Activated T-cell treated with anti-CD3 and anti-CD28 coated beads, Interleukin-2, amount 50 U/mL, for 72 hours (primary cell): Measurements from ENCODE around the gene CTF1. TPM values are rescaled to one million over a fixed set of nuclear protein-coding genes. Genes with fewer than 3 reads are reported as not detected.

Source experiments
- ATAC-seq, 2 donors: fragments of 150-1000 bp; cut with Tn5 transposase; replicated peaks in 1 of 2; 2 replicates each; pipeline ENCODE4 v1.10.0; 2021; ENCODE audit warnings: moderate library complexity in 2 of 2, mild to moderate bottlenecking in 1 of 2
- DNase-seq, 2 donors: peaks; one replicate each; pipeline ENCODE4 v3.0.0; 2021 to 2022; ENCODE audit warnings: mixed read lengths in 1 of 2
- H3K27ac Mint-ChIP-seq: one replicate; pipeline ENCODE4 v1.8.0; 2022; ENCODE audit warnings: mild to moderate bottlenecking, moderate library complexity, mixed read lengths
- H3K27me3 Mint-ChIP-seq: one replicate; pipeline ENCODE4 v1.8.0; 2022; ENCODE audit warnings: low read depth, mixed read lengths
- H3K36me3 Mint-ChIP-seq, 2 donors: one replicate each; pipeline ENCODE4 v1.8.0; 2022; ENCODE audit warnings: mixed read lengths in 2 of 2, mild to moderate bottlenecking in 1 of 2; ENCODE audit not compliant: insufficient read depth in 2 of 2
- H3K4me1 Mint-ChIP-seq: one replicate; pipeline ENCODE4 v1.8.0; 2022; ENCODE audit warnings: low read depth, mixed read lengths
- H3K4me3 Mint-ChIP-seq, 2 donors: one replicate each; pipeline ENCODE4 v1.8.0; 2022; ENCODE audit warnings: mild to moderate bottlenecking in 2 of 2, mixed read lengths in 2 of 2, moderate library complexity in 2 of 2
- H3K9me3 Mint-ChIP-seq, 2 donors: one replicate each; pipeline ENCODE4 v1.8.0; 2022; ENCODE audit warnings: mixed read lengths in 2 of 2
- total RNA-seq, 2 donors: library from RNA; stranded (reverse); gene quantifications; one replicate each; pipeline ENCODE4 v1.2.3, GENCODE V29; 2022

CTF1 gene
- total RNA-seq, 2 donors from 2014 or later = 0.25 to 0.72 TPM

GRCh38 chr16:30903002-30903401 lies 6.6 kb downstream of the CTF1 start:
- H3K27ac Mint-ChIP-seq = peak overlapping the region; percentile 88
- H3K36me3 Mint-ChIP-seq = peaks cover 3% of the 10 kb centered on the region in 2 donors
- peaks cover 3% of the 10 kb centered on the region in 2 donors for H3K9me3 Mint-ChIP-seq
- peak in 1 of 2 donors; percentile 23 for ATAC-seq
- H3K4me1 Mint-ChIP-seq = peaks cover 42% of the 10 kb centered on the region
- H3K27me3 Mint-ChIP-seq = no peaks in the 10 kb centered on the region
- peak overlapping the region; percentile 94 to 99 for H3K4me3 Mint-ChIP-seq
- DNase-seq = peak in 1 of 2 donors; percentile 24

GRCh38 chr16:30903596-30903995 lies 7.2 kb downstream of the CTF1 start:
- DNase-seq = no peak
- Mint-ChIP-seq H3K4me3 (no peak overlapping the region), H3K9me3 (peaks cover 3% of the 10 kb centered on the region in 2 donors), H3K4me1 (peaks cover 42% of the 10 kb centered on the region), H3K27ac (peak overlapping the region; percentile 86), H3K36me3 (peaks cover 3% of the 10 kb centered on the region in 2 donors), H3K27me3 (no peaks in the 10 kb centered on the region)
- no peak for ATAC-seq

GRCh38 chr16:30904114-30904780 lies 7.8 kb downstream of the CTF1 start:
- DNase-seq = no peak
- H3K9me3 Mint-ChIP-seq = peaks cover 3% of the 10 kb centered on the region in 2 donors
- H3K4me1 Mint-ChIP-seq = peaks cover 42% of the 10 kb centered on the region
- no peaks in the 10 kb centered on the region for H3K27me3 Mint-ChIP-seq
- no peak overlapping the region for H3K27ac Mint-ChIP-seq
- no peak overlapping the region for H3K4me3 Mint-ChIP-seq
- ATAC-seq = no peak
- peaks cover 3% of the 10 kb centered on the region in 2 donors for H3K36me3 Mint-ChIP-seq

GRCh38 chr16:30907064-30907463 lies 10.7 kb downstream of the CTF1 start:
- Mint-ChIP-seq H3K27me3 (no peaks in the 10 kb centered on the region), H3K4me1 (peaks cover 28% of the 10 kb centered on the region), H3K4me3 (no peak overlapping the region), H3K36me3 (peaks cover 3% of the 10 kb centered on the region in 2 donors), H3K9me3 (peaks cover 3% of the 10 kb centered on the region in 2 donors), H3K27ac (no peak overlapping the region)
- DNase-seq = no peak
- ATAC-seq = no peak

DNA sequence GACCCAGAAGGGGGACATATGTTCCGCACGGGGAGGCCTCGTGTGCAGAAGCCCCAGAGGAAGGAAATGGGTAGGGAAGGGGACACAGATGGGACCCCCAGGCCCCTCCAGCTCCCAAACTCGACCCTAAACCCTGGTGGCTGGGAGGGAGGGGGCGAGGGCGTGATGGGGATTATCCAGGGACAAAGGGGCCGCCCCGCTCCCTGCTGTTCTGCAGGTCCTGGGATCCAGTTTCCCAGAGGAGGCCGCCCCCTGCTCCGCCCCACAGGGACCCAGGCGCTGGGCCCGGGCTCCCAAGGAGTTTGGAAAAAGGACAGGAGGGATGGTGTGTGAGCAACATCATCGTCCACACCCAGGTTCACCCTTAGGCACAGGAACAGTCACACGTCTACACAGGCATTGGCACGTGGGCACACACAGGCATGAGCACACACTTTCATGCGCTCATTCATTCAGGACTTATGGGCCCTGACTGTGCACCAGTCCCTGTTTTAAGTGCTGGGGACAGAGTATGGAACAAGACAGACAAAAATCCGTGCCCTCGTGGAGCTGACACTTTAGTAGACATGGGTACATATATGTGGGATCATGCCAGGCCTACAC lies 14.1 kb downstream of the CTF1 start:
- H3K36me3 Mint-ChIP-seq = no peaks in the 10 kb centered on the region
- H3K27ac Mint-ChIP-seq = no peak overlapping the region
- H3K4me1 Mint-ChIP-seq = peaks cover 9% of the 10 kb centered on the region
- no peaks in the 10 kb centered on the region for H3K9me3 Mint-ChIP-seq
- DNase-seq (no peak), ATAC-seq (no peak)
- H3K27me3 Mint-ChIP-seq = no peaks in the 10 kb centered on the region
- no peak overlapping the region for H3K4me3 Mint-ChIP-seq

DNA sequence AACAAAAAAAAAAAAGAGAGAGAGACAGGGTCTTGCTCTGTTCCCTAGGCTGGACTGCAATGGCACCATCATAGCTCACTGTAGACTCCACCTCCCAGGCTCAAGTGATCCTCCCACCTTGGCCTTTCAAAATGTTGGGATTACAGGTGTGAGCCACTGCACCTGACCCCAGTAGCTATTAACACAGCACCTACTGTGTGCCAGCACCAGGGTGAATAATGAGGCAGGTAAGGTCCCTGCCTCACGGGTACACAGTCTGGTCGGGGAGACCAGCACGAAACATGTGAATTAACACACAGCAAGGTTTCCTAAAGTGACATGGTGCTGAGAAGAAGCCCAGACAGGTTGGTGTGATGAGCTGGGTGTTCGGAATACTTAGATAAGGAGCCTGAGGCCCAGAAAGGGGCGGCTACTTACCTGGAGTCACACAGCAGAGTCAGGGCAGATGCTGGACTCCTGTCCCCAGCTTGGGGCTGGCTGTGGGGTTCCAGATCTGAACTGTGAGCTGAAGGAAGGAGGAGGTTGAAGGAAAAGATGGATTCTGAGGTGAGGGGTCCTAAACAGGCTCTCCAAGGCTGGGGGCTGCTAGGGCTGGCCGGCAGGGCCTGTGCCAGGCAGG lies 16.5 kb downstream of the CTF1 start:
- H3K4me3 Mint-ChIP-seq = no peak overlapping the region
- no peaks in the 10 kb centered on the region for H3K36me3 Mint-ChIP-seq
- no peak overlapping the region for H3K27ac Mint-ChIP-seq
- H3K9me3 Mint-ChIP-seq = no peaks in the 10 kb centered on the region
- DNase-seq (no peak), ATAC-seq (no peak)
- H3K4me1 Mint-ChIP-seq = peaks cover 1% of the 10 kb centered on the region
- H3K27me3 Mint-ChIP-seq = no peaks in the 10 kb centered on the region

- no peak for DNase-seq
- no peak overlapping the region for H3K4me3 Mint-ChIP-seq
- H3K36me3 Mint-ChIP-seq = no peaks in the 10 kb centered on the region
- ATAC-seq = no peak
- no peaks in the 10 kb centered on the region for H3K27me3 Mint-ChIP-seq
- no peaks in the 10 kb centered on the region for H3K9me3 Mint-ChIP-seq
- no peak overlapping the region for H3K27ac Mint-ChIP-seq
- no peaks in the 10 kb centered on the region for H3K4me1 Mint-ChIP-seq
Measured at GRCh38 chr16:30914830-30915229, 18.4 kb downstream of the CTF1 start.

DNA sequence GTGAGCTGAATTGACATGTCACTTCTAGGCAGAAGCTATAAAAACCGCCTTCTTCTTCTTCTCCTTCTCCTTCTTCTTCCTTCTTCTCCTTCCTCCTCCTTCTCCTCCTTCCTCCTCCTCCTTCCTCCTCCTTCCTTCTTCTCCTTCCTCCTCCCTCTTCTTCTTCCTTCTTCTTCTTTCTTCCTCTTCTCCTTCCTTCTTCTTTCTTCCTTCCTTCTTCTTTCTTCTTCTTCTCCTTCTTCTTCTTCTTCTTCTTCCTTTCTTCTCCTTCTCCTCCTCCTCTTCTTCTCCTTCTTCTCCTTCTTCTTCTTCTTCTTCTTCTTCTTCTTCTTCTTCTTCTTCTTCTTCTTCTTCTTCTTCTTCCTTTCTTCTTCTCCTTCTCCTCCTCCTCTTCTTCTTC lies 22.2 kb downstream of the CTF1 start:
- no peaks in the 10 kb centered on the region for H3K27me3 Mint-ChIP-seq
- no peaks in the 10 kb centered on the region for H3K9me3 Mint-ChIP-seq
- H3K36me3 Mint-ChIP-seq = no peaks in the 10 kb centered on the region
- H3K4me1 Mint-ChIP-seq = peaks cover 13% of the 10 kb centered on the region
- peak overlapping the region; percentile 12 for H3K27ac Mint-ChIP-seq
- H3K4me3 Mint-ChIP-seq = no peak overlapping the region
- DNase-seq (no peak), ATAC-seq (no peak)

DNA sequence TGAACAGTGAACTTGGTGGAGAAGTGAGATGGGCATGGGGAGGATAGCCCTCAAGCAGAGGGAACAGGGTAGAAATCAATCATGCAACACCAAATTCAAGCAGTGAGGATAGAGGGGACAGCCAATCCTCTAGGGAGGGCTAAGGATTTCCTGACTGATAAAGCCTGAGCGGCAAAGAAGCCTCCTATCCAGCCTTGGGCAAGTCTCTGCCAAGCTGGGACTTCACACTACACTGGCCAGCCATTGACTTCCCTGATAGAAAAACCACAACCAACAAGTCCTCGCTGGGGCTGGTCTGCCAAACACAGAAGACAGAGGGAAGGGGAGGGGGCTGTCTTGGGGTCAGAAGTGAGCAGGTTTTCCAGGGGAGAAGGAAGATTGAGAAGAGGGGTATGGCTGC lies 24.5 kb downstream of the CTF1 start:
- Mint-ChIP-seq H3K27me3 (no peaks in the 10 kb centered on the region), H3K9me3 (no peaks in the 10 kb centered on the region), H3K4me3 (peak overlapping the region; percentile 32 to 99), H3K27ac (no peak overlapping the region), H3K36me3 (no peaks in the 10 kb centered on the region), H3K4me1 (peaks cover 22% of the 10 kb centered on the region)
- ATAC-seq (no peak), DNase-seq (no peak)

DNA sequence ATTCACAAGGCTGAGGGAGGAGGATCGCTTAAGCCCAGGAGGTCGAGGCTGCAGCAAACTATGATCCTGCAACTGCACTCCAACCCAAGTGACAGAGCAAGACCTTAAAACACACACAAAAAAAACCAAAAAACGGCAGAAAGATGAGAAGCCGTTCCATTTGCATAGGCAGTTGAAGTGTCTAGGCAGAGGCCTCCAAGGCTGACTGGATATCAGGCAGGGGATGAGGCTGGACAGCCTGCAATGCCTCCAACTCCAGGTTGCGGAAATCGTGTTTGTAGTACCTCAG lies 25.0 kb downstream of the CTF1 start:
- H3K36me3 Mint-ChIP-seq = no peaks in the 10 kb centered on the region
- peak overlapping the region; percentile 96 to 99 for H3K4me3 Mint-ChIP-seq
- peak overlapping the region; percentile 92 for H3K27ac Mint-ChIP-seq
- no peak for ATAC-seq
- no peaks in the 10 kb centered on the region for H3K9me3 Mint-ChIP-seq
- H3K4me1 Mint-ChIP-seq = peaks cover 22% of the 10 kb centered on the region
- no peak for DNase-seq
- H3K27me3 Mint-ChIP-seq = no peaks in the 10 kb centered on the region

DNA sequence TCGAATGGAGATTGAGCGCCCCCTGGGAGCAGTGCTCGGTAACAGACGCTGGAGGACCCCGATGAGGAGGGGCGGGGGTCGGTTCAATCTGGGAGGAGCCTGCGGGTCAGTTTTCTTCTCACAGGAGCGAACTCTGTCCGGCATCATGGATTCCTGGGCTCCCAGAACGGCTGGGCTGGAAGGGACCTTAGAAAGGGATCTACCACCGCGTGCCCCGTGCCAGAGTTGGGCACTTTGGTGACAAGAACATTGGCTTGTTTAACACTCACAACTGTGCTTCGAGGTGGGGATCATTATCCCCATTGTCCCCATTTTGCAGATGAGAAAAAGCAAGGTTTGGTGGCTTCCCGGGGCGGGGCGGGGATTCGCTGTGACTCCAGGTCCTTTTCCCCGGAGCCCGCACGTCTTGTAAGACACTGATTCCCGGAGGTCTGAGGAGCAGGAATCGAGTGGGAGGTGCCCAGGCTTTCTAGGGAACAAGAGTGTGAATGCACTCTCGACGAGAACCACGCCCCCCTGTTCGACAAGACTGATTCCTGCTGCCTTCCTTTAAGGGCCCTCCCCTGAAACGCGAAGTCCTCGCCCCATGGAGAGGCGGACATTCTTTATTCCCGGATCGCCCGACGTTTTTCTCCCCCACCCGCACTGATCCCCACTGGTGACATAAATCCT lies 25.5 kb downstream of the CTF1 start:
- H3K4me3 Mint-ChIP-seq = peak overlapping the region; percentile 96 to 99
- no peaks in the 10 kb centered on the region for H3K27me3 Mint-ChIP-seq
- ATAC-seq (peak; percentile 1 to 10), DNase-seq (peak; percentile 90 to 92)
- H3K27ac Mint-ChIP-seq = peak overlapping the region; percentile 98
- no peaks in the 10 kb centered on the region for H3K9me3 Mint-ChIP-seq
- no peaks in the 10 kb centered on the region for H3K36me3 Mint-ChIP-seq
- H3K4me1 Mint-ChIP-seq = peaks cover 22% of the 10 kb centered on the region

DNA sequence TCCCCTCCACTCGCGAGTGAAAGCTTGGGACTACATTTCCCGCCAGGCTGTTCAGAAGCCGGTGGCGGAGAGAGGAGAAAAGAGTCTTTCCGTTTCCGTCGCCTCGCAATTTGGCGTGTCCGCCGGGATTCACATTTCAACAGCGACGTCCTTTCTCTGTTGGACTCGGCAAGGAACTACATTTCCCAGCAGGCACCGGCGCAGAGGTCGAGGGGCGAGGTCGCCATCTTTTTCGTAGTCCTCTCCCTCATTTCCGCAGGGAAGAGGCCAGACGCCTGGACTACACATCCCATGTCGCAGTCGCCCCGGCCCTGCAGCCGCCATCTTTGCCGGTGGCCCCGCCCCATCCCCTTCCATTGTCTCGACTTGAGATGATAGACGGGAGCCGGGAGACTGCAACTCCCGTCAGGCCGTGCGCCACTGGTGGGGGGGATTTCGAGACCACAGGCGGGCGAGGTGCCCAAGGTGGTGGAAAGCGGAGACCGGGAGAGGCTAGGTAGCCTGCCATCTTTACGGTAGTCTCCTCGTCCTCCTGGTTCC lies 26.1 kb downstream of the CTF1 start:
- Mint-ChIP-seq H3K27me3 (no peaks in the 10 kb centered on the region), H3K4me3 (peak overlapping the region; percentile 96 to 99), H3K36me3 (no peaks in the 10 kb centered on the region), H3K27ac (peak overlapping the region; percentile 98), H3K4me1 (peaks cover 22% of the 10 kb centered on the region), H3K9me3 (no peaks in the 10 kb centered on the region)
- DNase-seq (peak; percentile 99 to 100), ATAC-seq (peak; percentile 80 to 82)

DNA sequence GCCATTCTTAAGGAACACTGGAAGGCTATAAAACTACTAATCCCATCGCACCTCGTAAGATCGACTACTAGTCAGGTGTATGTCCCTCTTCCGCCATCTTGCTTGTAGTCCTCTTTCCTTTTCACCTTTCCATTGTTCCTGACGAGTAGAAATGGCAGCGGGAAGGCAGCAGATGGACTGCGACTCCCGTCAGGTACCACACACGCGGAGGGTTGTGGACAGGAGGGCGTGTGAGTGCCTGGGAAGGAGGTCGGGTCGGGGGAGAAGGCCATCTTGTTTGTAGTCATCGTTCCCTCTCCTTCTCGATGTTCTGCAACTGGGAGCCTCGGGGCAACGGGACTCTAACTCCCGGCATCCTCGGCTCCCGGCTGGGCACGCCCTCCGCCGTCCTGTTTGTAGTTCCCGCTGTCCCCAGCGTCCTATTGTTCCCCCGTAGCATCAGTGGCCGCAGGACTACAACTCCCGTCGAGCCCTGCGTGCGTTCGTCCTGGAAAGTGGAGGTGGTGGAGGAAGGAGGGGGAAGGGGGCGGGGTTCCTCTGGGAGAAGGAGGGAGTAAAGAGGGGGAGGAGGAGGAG lies 26.6 kb downstream of the CTF1 start:
- H3K4me1 Mint-ChIP-seq = peaks cover 22% of the 10 kb centered on the region
- DNase-seq = peak; percentile 96 to 97

More for the DNA sequence above, 26.6 kb downstream of the CTF1 start:
- Mint-ChIP-seq H3K4me3 (peak overlapping the region; percentile 96 to 99), H3K27ac (peak overlapping the region; percentile 98), H3K9me3 (no peaks in the 10 kb centered on the region), H3K27me3 (no peaks in the 10 kb centered on the region), H3K36me3 (no peaks in the 10 kb centered on the region)
- ATAC-seq = peak; percentile 82 to 83
